ENCODE measurements around the gene BAHCC1. TPM values are rescaled to one million over a fixed set of nuclear protein-coding genes. Genes with fewer than 3 reads are reported as not detected.
A peak's percentile ranks its signal among the peaks of the same experiment; 100 is the strongest.

Gene BAHCC1
- total and polyA plus RNA-seq, 9 of the 15 experiments (the other 6 are each of a cell fraction or from before 2014, with no cell fraction given): 0.14 to 26.9 (median 5.0) TPM

GRCh38 chr17:81511804-81512561 is 116.7 kb downstream of the BAHCC1 start (continued):
- TF ChIP-seq ZNF280A (IDR thresholded peaks at IDR 0.05; ENCODE audit: low read depth, partially characterized antibody) (no peak), MXI1 (IDR thresholded peaks at IDR 0.05; ENCODE audit: low read depth, low read length) (no peak), ZNF407 (IDR thresholded peaks at IDR 0.05; ENCODE audit: low read depth) (no peak), ZFP91 (CRISPR knock-in tag; IDR thresholded peaks at IDR 0.05) (no peak), FIP1L1 (IDR thresholded peaks at IDR 0.05; ENCODE audit: low read depth, low read length, poor library complexity, severe bottlenecking) (peak; percentile 99), KDM1A (IDR thresholded peaks at IDR 0.05) (no peak), ASH1L (IDR thresholded peaks at IDR 0.05; ENCODE audit: borderline replicate concordance, low read depth, partially characterized antibody) (no peak), ZNF143 (CRISPR knock-in tag; IDR thresholded peaks at IDR 0.05) (no peak), TGIF2 (CRISPR knock-in tag; IDR thresholded peaks at IDR 0.05) (no peak; the same call in 1 of the 2 replicates), STAG1 (CRISPR knock-in tag; IDR thresholded peaks at IDR 0.05; ENCODE audit: borderline replicate concordance) (0 out of 2 replicates have a peak, but pooled peaks have one; percentile 6), ATF3 (IDR thresholded peaks at IDR 0.05) (no peak), ATF3 (CRISPR knock-in tag; conservative IDR thresholded peaks at IDR 0.05) (no peak; the same call in 1 of the 2 replicates), ZNF780A (CRISPR knock-in tag; IDR thresholded peaks at IDR 0.05) (no peak), SMARCA4 (IDR thresholded peaks at IDR 0.05) (no peak), RHOXF2B (CRISPR knock-in tag; conservative IDR thresholded peaks at IDR 0.05) (no peak), MCM3 (IDR thresholded peaks at IDR 0.05) (no peak), ZKSCAN3 (CRISPR knock-in tag; IDR thresholded peaks at IDR 0.05) (no peak)
